Peyer's patch (tissue), 4 donors: ENCODE data around the gene LLPH.

Experiments used
- POLR2A ChIP-seq, 2 donors: fragments of 450-650 bp; IDR thresholded peaks; one replicate each; pipeline ENCODE4 v1.5.1; 2017; ENCODE audit warnings: antibody characterized with exemption in 2 of 2, mild to moderate bottlenecking in 2 of 2, moderate library complexity in 2 of 2
- TF ChIP-seq, protein P1 (sequence below), 6 experiments: fragments of 450-650 bp in 4 of 6; fragments of 200-600 bp in 2 of 6; sonication (generic) in 1 of 6; IDR thresholded peaks; one replicate each; pipeline ENCODE4 v1.5.1; 2017 to 2019; ENCODE audit warnings: antibody characterized with exemption in 6 of 6, mild to moderate bottlenecking in 3 of 6, moderate library complexity in 1 of 6

DNA sequence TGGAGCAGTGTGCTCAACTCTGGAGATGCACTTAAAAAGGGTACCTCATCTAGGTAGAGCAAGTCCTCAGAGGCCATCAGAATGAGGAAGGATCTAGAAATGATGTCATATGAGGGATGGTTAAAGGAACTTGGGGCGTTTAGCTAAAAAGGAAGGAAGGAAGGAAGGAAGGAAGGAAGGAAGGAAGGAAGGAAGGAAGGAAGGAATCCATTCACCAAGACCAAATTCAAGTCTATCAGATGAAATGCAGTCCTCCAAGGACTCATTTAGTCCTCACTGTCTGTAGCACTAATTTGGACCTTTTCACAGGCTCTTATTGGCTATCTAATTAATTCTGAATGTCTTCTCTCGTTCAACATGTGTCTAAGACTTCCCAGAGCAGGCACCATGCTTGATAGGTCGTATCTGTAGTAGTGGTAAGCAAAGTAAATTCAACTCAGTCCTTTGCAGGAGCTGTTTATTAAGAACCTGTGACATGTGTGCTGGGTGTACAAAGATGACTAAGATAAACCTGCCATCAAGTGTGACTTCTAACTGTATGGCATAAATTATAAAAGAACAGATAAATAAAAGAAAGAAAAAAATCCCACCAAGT lies 63.5 kb downstream of the LLPH start:
- TF ChIP-seq, protein P1, sequence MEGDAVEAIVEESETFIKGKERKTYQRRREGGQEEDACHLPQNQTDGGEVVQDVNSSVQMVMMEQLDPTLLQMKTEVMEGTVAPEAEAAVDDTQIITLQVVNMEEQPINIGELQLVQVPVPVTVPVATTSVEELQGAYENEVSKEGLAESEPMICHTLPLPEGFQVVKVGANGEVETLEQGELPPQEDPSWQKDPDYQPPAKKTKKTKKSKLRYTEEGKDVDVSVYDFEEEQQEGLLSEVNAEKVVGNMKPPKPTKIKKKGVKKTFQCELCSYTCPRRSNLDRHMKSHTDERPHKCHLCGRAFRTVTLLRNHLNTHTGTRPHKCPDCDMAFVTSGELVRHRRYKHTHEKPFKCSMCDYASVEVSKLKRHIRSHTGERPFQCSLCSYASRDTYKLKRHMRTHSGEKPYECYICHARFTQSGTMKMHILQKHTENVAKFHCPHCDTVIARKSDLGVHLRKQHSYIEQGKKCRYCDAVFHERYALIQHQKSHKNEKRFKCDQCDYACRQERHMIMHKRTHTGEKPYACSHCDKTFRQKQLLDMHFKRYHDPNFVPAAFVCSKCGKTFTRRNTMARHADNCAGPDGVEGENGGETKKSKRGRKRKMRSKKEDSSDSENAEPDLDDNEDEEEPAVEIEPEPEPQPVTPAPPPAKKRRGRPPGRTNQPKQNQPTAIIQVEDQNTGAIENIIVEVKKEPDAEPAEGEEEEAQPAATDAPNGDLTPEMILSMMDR (IDR thresholded peaks at IDR 0.05): no peak
- no peak for TF ChIP-seq POLR2A (IDR thresholded peaks at IDR 0.05)
